Measurements from ENCODE around the gene EZH1. TPM values are rescaled to one million over a fixed set of nuclear protein-coding genes. Genes with fewer than 3 reads are reported as not detected.
"Not testable (repeated sequence)": the region's sequence is repeated elsewhere in the genome, so short reads cannot be mapped to it uniquely, and the experiment has no call there.

The EZH1 gene
- total RNA-seq, 1 donor from 2014 or later = 73.7 TPM

- H3K27me3 ChIP-seq = no peaks in the 10 kb centered on the region
- no peaks in the 10 kb centered on the region for H3K36me3 ChIP-seq
- no peak for TF ChIP-seq CTCF (IDR thresholded peaks at IDR 0.05)
- TF ChIP-seq POLR2AphosphoS5 (IDR thresholded peaks at IDR 0.05; ENCODE audit: insufficient read depth in 1 of 2, low read depth in 1 of 2) = no peak
- no peak for TF ChIP-seq POLR2A (IDR thresholded peaks at IDR 0.05)
- H3K27ac ChIP-seq = peak overlapping the region; percentile 74
- peaks cover 35% of the 10 kb centered on the region for H3K4me1 ChIP-seq
- H3K9me3 ChIP-seq = no peaks in the 10 kb centered on the region
- DNase-seq (ENCODE audit: extremely low spot score in 2 of 2) = no peak
- intact Hi-C loops (cut with DNase I) = no loop called here
- H3K4me3 ChIP-seq = no peak overlapping the region
These were observed 3.5 kb upstream of the EZH1 start for GRCh38 chr17:42748202-42748907.

- Histone ChIP-seq H3K36me3 (no peaks in the 10 kb centered on the region), H3K9me3 (no peaks in the 10 kb centered on the region), H3K4me1 (peaks cover 28% of the 10 kb centered on the region), H3K27ac (peak overlapping the region; percentile 96), H3K27me3 (no peaks in the 10 kb centered on the region), H3K4me3 (peak overlapping the region; percentile 74 to 83)
- no peak for DNase-seq (ENCODE audit: extremely low spot score in 2 of 2)
- TF ChIP-seq POLR2AphosphoS5 (IDR thresholded peaks at IDR 0.05; ENCODE audit: insufficient read depth in 1 of 2, low read depth in 1 of 2) (no peak), CTCF (IDR thresholded peaks at IDR 0.05) (no peak), POLR2A (IDR thresholded peaks at IDR 0.05) (no peak)
- intact Hi-C loops (cut with DNase I) = no loop called here
These were observed 496 bp downstream of the EZH1 start for GRCh38 chr17:42744283-42744805.

GRCh38 chr17:42743595-42744282 is 1.1 kb downstream of the EZH1 start:
- Histone ChIP-seq H3K4me1 (peaks cover 26% of the 10 kb centered on the region), H3K4me3 (peak overlapping the region; percentile 74 to 83), H3K27ac (peak overlapping the region; percentile 96), H3K27me3 (no peaks in the 10 kb centered on the region), H3K36me3 (no peaks in the 10 kb centered on the region), H3K9me3 (no peaks in the 10 kb centered on the region)
- intact Hi-C loops (cut with DNase I) = no loop called here
- no peak for DNase-seq (ENCODE audit: extremely low spot score in 2 of 2)
- TF ChIP-seq POLR2A (IDR thresholded peaks at IDR 0.05) (no peak), POLR2AphosphoS5 (IDR thresholded peaks at IDR 0.05; ENCODE audit: insufficient read depth in 1 of 2, low read depth in 1 of 2) (no peak), CTCF (IDR thresholded peaks at IDR 0.05) (no peak)

- H3K36me3 ChIP-seq; DNase-seq (ENCODE audit: extremely low spot score in 2 of 2); H3K27me3 ChIP-seq; H3K9me3 ChIP-seq; H3K4me3 ChIP-seq; intact Hi-C loops (cut with DNase I): not testable (repeated sequence)
- Histone ChIP-seq H3K27ac (peak overlapping the region; percentile 96), H3K4me1 (peaks cover 18% of the 10 kb centered on the region)
These were observed 1.9 kb downstream of the EZH1 start for GRCh38 chr17:42742916-42743315.

GRCh38 chr17:42740699-42741098 is 4.1 kb downstream of the EZH1 start:
- Histone ChIP-seq H3K36me3 (no peaks in the 10 kb centered on the region), H3K27me3 (no peaks in the 10 kb centered on the region), H3K9me3 (no peaks in the 10 kb centered on the region), H3K4me3 (no peak overlapping the region), H3K4me1 (peaks cover 34% of the 10 kb centered on the region), H3K27ac (no peak overlapping the region)
- intact Hi-C loops (cut with DNase I) = no loop called here
- TF ChIP-seq CTCF (IDR thresholded peaks at IDR 0.05) (no peak), POLR2AphosphoS5 (IDR thresholded peaks at IDR 0.05; ENCODE audit: insufficient read depth in 1 of 2, low read depth in 1 of 2) (no peak), POLR2A (IDR thresholded peaks at IDR 0.05) (no peak)
- no peak for DNase-seq (ENCODE audit: extremely low spot score in 2 of 2)
